Measurements from ENCODE around the gene GRIN2A.

Gene GRIN2A

GRCh38 chr16:10088380-10088793 is 93.8 kb downstream of the GRIN2A start:
- Histone ChIP-seq H3K4me3 (ENCODE audit: low read length in 2 of 2) (peak overlapping the region; percentile 12 to 52), H3K9ac (ENCODE audit: low read length in 2 of 2) (no peak overlapping the region), H3K36me3 (ENCODE audit: control insufficient read depth in 2 of 2, insufficient read depth in 2 of 2, low read length in 2 of 2) (no peaks in the 10 kb centered on the region), H3K4me1 (ENCODE audit: control insufficient read depth, insufficient read depth, low read length) (peaks cover 30% of the 10 kb centered on the region), H3K27ac (ENCODE audit: low read length) (peak overlapping the region; percentile 69), H3K27me3 (ENCODE audit: control insufficient read depth in 1 of 2, insufficient read depth in 2 of 2, low read length in 2 of 2) (no peaks in the 10 kb centered on the region), H3K9me3 (ENCODE audit: control insufficient read depth in 2 of 2, low read length in 2 of 2) (no peaks in the 10 kb centered on the region)

- peaks cover 30% of the 10 kb centered on the region for H3K4me1 ChIP-seq (ENCODE audit: control insufficient read depth, insufficient read depth, low read length)
- H3K9ac ChIP-seq (ENCODE audit: low read length in 2 of 2): no peak overlapping the region
- peak overlapping the region; percentile 53 for H3K27ac ChIP-seq (ENCODE audit: low read length)
These were observed 95.1 kb downstream of the GRIN2A start for GRCh38 chr16:10087151-10087550.

GRCh38 chr16:10086620-10087019 is 95.6 kb downstream of the GRIN2A start:
- Histone ChIP-seq H3K36me3 (ENCODE audit: control insufficient read depth in 2 of 2, insufficient read depth in 2 of 2, low read length in 2 of 2) (no peaks in the 10 kb centered on the region), H3K4me3 (ENCODE audit: low read length in 2 of 2) (peak overlapping the region in 1 of 2 donors; percentile 28), H3K9ac (ENCODE audit: low read length in 2 of 2) (no peak overlapping the region), H3K4me1 (ENCODE audit: control insufficient read depth, insufficient read depth, low read length) (peaks cover 35% of the 10 kb centered on the region), H3K27me3 (ENCODE audit: control insufficient read depth in 1 of 2, insufficient read depth in 2 of 2, low read length in 2 of 2) (no peaks in the 10 kb centered on the region), H3K9me3 (ENCODE audit: control insufficient read depth in 2 of 2, low read length in 2 of 2) (no peaks in the 10 kb centered on the region), H3K27ac (ENCODE audit: low read length) (peak overlapping the region; percentile 53)

More at GRCh38 chr16:10087151-10087550, 95.1 kb downstream of the GRIN2A start:
- H3K27me3 ChIP-seq (ENCODE audit: control insufficient read depth in 1 of 2, insufficient read depth in 2 of 2, low read length in 2 of 2): no peaks in the 10 kb centered on the region
- H3K9me3 ChIP-seq (ENCODE audit: control insufficient read depth in 2 of 2, low read length in 2 of 2): no peaks in the 10 kb centered on the region
- no peaks in the 10 kb centered on the region for H3K36me3 ChIP-seq (ENCODE audit: control insufficient read depth in 2 of 2, insufficient read depth in 2 of 2, low read length in 2 of 2)
- no peak overlapping the region for H3K4me3 ChIP-seq (ENCODE audit: low read length in 2 of 2)

GRCh38 chr16:10085078-10085798 is 97.0 kb downstream of the GRIN2A start:
- Histone ChIP-seq H3K4me3 (ENCODE audit: low read length in 2 of 2) (no peak overlapping the region), H3K36me3 (ENCODE audit: control insufficient read depth in 2 of 2, insufficient read depth in 2 of 2, low read length in 2 of 2) (no peaks in the 10 kb centered on the region), H3K9ac (ENCODE audit: low read length in 2 of 2) (no peak overlapping the region), H3K9me3 (ENCODE audit: control insufficient read depth in 2 of 2, low read length in 2 of 2) (no peaks in the 10 kb centered on the region), H3K4me1 (ENCODE audit: control insufficient read depth, insufficient read depth, low read length) (peaks cover 48% of the 10 kb centered on the region), H3K27ac (ENCODE audit: low read length) (peak overlapping the region; percentile 53), H3K27me3 (ENCODE audit: control insufficient read depth in 1 of 2, insufficient read depth in 2 of 2, low read length in 2 of 2) (no peaks in the 10 kb centered on the region)

- Histone ChIP-seq H3K36me3 (ENCODE audit: control insufficient read depth in 2 of 2, insufficient read depth in 2 of 2, low read length in 2 of 2) (no peaks in the 10 kb centered on the region), H3K9me3 (ENCODE audit: control insufficient read depth in 2 of 2, low read length in 2 of 2) (no peaks in the 10 kb centered on the region), H3K27me3 (ENCODE audit: control insufficient read depth in 1 of 2, insufficient read depth in 2 of 2, low read length in 2 of 2) (no peaks in the 10 kb centered on the region), H3K4me1 (ENCODE audit: control insufficient read depth, insufficient read depth, low read length) (peaks cover 61% of the 10 kb centered on the region), H3K4me3 (ENCODE audit: low read length in 2 of 2) (no peak overlapping the region), H3K27ac (ENCODE audit: low read length) (peak overlapping the region; percentile 37), H3K9ac (ENCODE audit: low read length in 2 of 2) (no peak overlapping the region)
These were observed 98.9 kb downstream of the GRIN2A start for GRCh38 chr16:10083301-10083700.

- Histone ChIP-seq H3K4me3 (ENCODE audit: low read length in 2 of 2) (peak overlapping the region in 1 of 2 donors; percentile 31), H3K27ac (ENCODE audit: low read length) (peak overlapping the region; percentile 77), H3K4me1 (ENCODE audit: control insufficient read depth, insufficient read depth, low read length) (peaks cover 54% of the 10 kb centered on the region), H3K9ac (ENCODE audit: low read length in 2 of 2) (peak overlapping the region in 1 of 2 donors; percentile 36), H3K36me3 (ENCODE audit: control insufficient read depth in 2 of 2, insufficient read depth in 2 of 2, low read length in 2 of 2) (no peaks in the 10 kb centered on the region), H3K27me3 (ENCODE audit: control insufficient read depth in 1 of 2, insufficient read depth in 2 of 2, low read length in 2 of 2) (no peaks in the 10 kb centered on the region), H3K9me3 (ENCODE audit: control insufficient read depth in 2 of 2, low read length in 2 of 2) (no peaks in the 10 kb centered on the region)
These were observed 100.9 kb downstream of the GRIN2A start for GRCh38 chr16:10081201-10081940.

- H3K27ac ChIP-seq (ENCODE audit: low read length): peak overlapping the region; percentile 77
- H3K9me3 ChIP-seq (ENCODE audit: control insufficient read depth in 2 of 2, low read length in 2 of 2): no peaks in the 10 kb centered on the region
- no peaks in the 10 kb centered on the region for H3K36me3 ChIP-seq (ENCODE audit: control insufficient read depth in 2 of 2, insufficient read depth in 2 of 2, low read length in 2 of 2)
- peak overlapping the region; percentile 5 to 29 for H3K9ac ChIP-seq (ENCODE audit: low read length in 2 of 2)
- H3K27me3 ChIP-seq (ENCODE audit: control insufficient read depth in 1 of 2, insufficient read depth in 2 of 2, low read length in 2 of 2): no peaks in the 10 kb centered on the region
- peaks cover 43% of the 10 kb centered on the region for H3K4me1 ChIP-seq (ENCODE audit: control insufficient read depth, insufficient read depth, low read length)
- H3K4me3 ChIP-seq (ENCODE audit: low read length in 2 of 2): peak overlapping the region; percentile 31 to 47
These were observed 102.0 kb downstream of the GRIN2A start for GRCh38 chr16:10080051-10080772.

GRCh38 chr16:10078541-10078949 is 103.7 kb downstream of the GRIN2A start:
- Histone ChIP-seq H3K9me3 (ENCODE audit: control insufficient read depth in 2 of 2, low read length in 2 of 2) (no peaks in the 10 kb centered on the region), H3K36me3 (ENCODE audit: control insufficient read depth in 2 of 2, insufficient read depth in 2 of 2, low read length in 2 of 2) (no peaks in the 10 kb centered on the region), H3K27ac (ENCODE audit: low read length) (no peak overlapping the region), H3K4me1 (ENCODE audit: control insufficient read depth, insufficient read depth, low read length) (peaks cover 41% of the 10 kb centered on the region), H3K9ac (ENCODE audit: low read length in 2 of 2) (no peak overlapping the region), H3K27me3 (ENCODE audit: control insufficient read depth in 1 of 2, insufficient read depth in 2 of 2, low read length in 2 of 2) (no peaks in the 10 kb centered on the region), H3K4me3 (ENCODE audit: low read length in 2 of 2) (no peak overlapping the region)

- no peaks in the 10 kb centered on the region for H3K9me3 ChIP-seq (ENCODE audit: control insufficient read depth in 2 of 2, low read length in 2 of 2)
- H3K27me3 ChIP-seq (ENCODE audit: control insufficient read depth in 1 of 2, insufficient read depth in 2 of 2, low read length in 2 of 2): no peaks in the 10 kb centered on the region
- H3K4me3 ChIP-seq (ENCODE audit: low read length in 2 of 2): no peak overlapping the region
- no peak overlapping the region for H3K9ac ChIP-seq (ENCODE audit: low read length in 2 of 2)
- peaks cover 41% of the 10 kb centered on the region for H3K4me1 ChIP-seq (ENCODE audit: control insufficient read depth, insufficient read depth, low read length)
- H3K27ac ChIP-seq (ENCODE audit: low read length): no peak overlapping the region
- H3K36me3 ChIP-seq (ENCODE audit: control insufficient read depth in 2 of 2, insufficient read depth in 2 of 2, low read length in 2 of 2): no peaks in the 10 kb centered on the region
These were observed 104.4 kb downstream of the GRIN2A start for GRCh38 chr16:10077861-10078260.

GRCh38 chr16:10076037-10076436 is 106.2 kb downstream of the GRIN2A start:
- no peak overlapping the region for H3K4me3 ChIP-seq (ENCODE audit: low read length in 2 of 2)
- H3K4me1 ChIP-seq (ENCODE audit: control insufficient read depth, insufficient read depth, low read length): peaks cover 31% of the 10 kb centered on the region
- no peaks in the 10 kb centered on the region for H3K36me3 ChIP-seq (ENCODE audit: control insufficient read depth in 2 of 2, insufficient read depth in 2 of 2, low read length in 2 of 2)
- no peaks in the 10 kb centered on the region for H3K9me3 ChIP-seq (ENCODE audit: control insufficient read depth in 2 of 2, low read length in 2 of 2)
- H3K9ac ChIP-seq (ENCODE audit: low read length in 2 of 2): no peak overlapping the region
- H3K27me3 ChIP-seq (ENCODE audit: control insufficient read depth in 1 of 2, insufficient read depth in 2 of 2, low read length in 2 of 2): no peaks in the 10 kb centered on the region
- H3K27ac ChIP-seq (ENCODE audit: low read length): no peak overlapping the region

Data from stomach smooth muscle (tissue), 2 donors.